Smooth muscle cell (in vitro differentiated cells): ENCODE measurements around the gene CD99. TPM values are rescaled to one million over a fixed set of nuclear protein-coding genes. Genes with fewer than 3 reads are reported as not detected.
A peak's percentile ranks its signal among the peaks of the same experiment; 100 is the strongest.

Source experiments
- DNase-seq: peaks from one replicate; lab custom pipeline; 2025; ENCODE audit not compliant: unreplicated experiment; lab: John Stamatoyannopoulos, UW
- H2AFZ ChIP-seq: fragments of 200-600 bp; sonication (generic); 2 replicates; pipeline ENCODE4 v1.6.0; 2016; ENCODE audit warnings: antibody characterized with exemption, low read depth, mild to moderate bottlenecking
- H3F3A ChIP-seq: fragments of 200-600 bp; sonication (generic); 2 replicates; pipeline ENCODE4 v1.6.0; 2017; ENCODE audit warnings: antibody characterized with exemption, low read depth
- H3K27ac ChIP-seq: fragments of 200-600 bp; sonication (generic); 2 replicates; pipeline ENCODE4 v1.5.1; 2016; ENCODE audit warnings: low read depth, mild to moderate bottlenecking
- H3K27me3 ChIP-seq: fragments of 200-600 bp; sonication (generic); 2 replicates; pipeline ENCODE4 v1.6.1; 2016; ENCODE audit warnings: low read depth, mild to moderate bottlenecking
- H3K36me3 ChIP-seq: fragments of 200-600 bp; sonication (generic); 2 replicates; pipeline ENCODE4 v1.5.1; 2016; ENCODE audit warnings: low read depth
- H3K4me1 ChIP-seq: fragments of 200-600 bp; sonication (generic); 2 replicates; pipeline ENCODE4 v1.5.1; 2016; ENCODE audit warnings: low read depth
- H3K4me2 ChIP-seq: fragments of 200-600 bp; sonication (generic); 2 replicates; pipeline ENCODE4 v1.6.0; 2016; ENCODE audit warnings: mild to moderate bottlenecking
- H3K4me3 ChIP-seq: fragments of 200-600 bp; sonication (generic); 2 replicates; pipeline ENCODE4 v1.5.1; 2016; ENCODE audit warnings: mild to moderate bottlenecking
- H3K79me2 ChIP-seq: fragments of 200-600 bp; sonication (generic); 2 replicates; pipeline ENCODE4 v1.6.0; 2016; ENCODE audit warnings: low read depth, mild to moderate bottlenecking
- H3K9ac ChIP-seq: fragments of 200-600 bp; sonication (generic); 2 replicates; pipeline ENCODE4 v1.6.0; 2016; ENCODE audit warnings: low read depth
- H3K9me3 ChIP-seq: fragments of 200-600 bp; sonication (generic); replicated peaks from 2 replicates; pipeline ENCODE4 v1.5.1; 2016; ENCODE audit warnings: low read depth
- H4K20me1 ChIP-seq: fragments of 200-600 bp; sonication (generic); 2 replicates; pipeline ENCODE4 v1.6.0; 2016; ENCODE audit warnings: low read depth
- WGBS: methylation state at CpG from one replicate; pipeline ENCODE4 v1.1.7; 2016; ENCODE audit warnings: low lambda C conversion rate; 5-methylcytosine and 5-hydroxymethylcytosine counted together
- polyA plus RNA-seq: library from polyadenylated mRNA; unstranded; fragments of >200 nt; fragmentation: Nextera tagmentation; extraction: Ambion mirVana; gene quantifications from 2 replicates; pipeline ENCODE4 v1.2.1, GENCODE V29; 2016
- total RNA-seq: library from RNA; depleted of rRNA; stranded (reverse); fragments of >200 nt; gene quantifications from 2 replicates; pipeline ENCODE4 v1.2.3, GENCODE V29; 2014
- TF ChIP-seq, protein P1 (sequence below): fragments of 200-600 bp; sonication (generic); IDR thresholded peaks from 2 replicates; pipeline ENCODE4 v1.5.1; 2017; ENCODE audit warnings: borderline replicate concordance, mild to moderate bottlenecking, antibody characterized with exemption; ENCODE audit not compliant: insufficient read depth, poor library complexity, severe bottlenecking

Gene CD99
- total and polyA plus RNA-seq, 2 experiments from 2014 or later = 647 to 1,373 TPM

DNA sequence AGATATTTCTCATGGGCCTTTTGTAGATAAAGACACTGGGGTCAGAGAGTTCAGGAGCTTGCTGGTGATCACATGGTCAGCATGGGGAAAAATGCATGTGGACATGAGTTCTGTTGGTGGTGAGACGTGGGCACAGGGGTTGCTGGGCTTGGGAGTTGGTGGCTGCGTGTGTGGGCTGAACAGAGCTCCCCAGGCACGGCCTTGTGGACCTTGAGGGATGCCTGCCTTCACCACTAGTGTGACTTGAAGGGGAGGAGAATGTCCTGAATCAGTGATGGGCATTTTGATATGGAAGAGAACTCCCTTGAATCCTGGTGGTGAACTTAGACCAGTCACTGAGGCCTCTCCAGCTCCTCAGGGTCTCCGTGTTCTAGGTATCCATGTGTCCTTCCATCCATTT lies 8.9 kb downstream of the CD99 start:
- WGBS = 75% methylated on average over 4 of the region's 4 CpGs
- H3K4me1 ChIP-seq = peaks cover 25% of the 10 kb centered on the region

DNA sequence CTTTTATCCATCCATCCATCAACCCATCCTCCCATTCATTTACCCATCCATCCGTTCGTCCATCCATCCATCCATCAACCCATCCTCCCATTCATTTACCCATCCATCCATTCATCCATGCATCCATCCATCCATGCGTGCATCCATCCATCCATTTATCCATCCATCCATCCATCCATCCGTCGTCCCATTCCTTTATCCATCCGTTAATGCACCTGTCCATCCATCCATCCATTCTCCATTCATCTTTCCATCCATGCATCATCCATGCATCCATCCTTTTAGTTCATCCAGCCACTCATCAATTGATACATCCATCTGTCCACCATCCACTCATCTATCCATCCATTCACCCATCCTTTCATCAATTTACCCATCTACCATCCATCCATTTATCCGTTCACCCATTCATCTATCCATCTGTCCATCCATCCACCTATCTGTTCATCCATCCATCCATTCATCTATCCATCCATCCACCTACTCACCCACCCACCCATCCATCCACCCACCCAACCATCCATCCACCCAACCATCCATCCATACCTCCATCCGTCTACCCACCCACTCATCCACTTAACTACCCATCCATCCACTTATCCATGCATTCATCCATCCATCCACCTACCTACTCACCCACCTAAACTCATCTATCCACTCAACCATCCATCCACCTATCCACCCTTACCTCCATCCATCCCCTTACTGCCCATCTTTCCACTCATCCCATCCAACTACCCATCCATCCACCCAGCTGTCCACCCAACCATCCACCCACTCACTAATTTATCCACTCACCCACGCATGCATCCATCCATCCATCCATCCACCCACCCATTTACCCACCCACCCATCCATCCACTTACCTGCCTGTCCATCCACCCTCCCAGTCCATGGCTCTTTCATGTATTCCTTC lies 9.6 kb downstream of the CD99 start:
- no peak overlapping the region for H2AFZ ChIP-seq
- peaks cover 98% of the 10 kb centered on the region for H4K20me1 ChIP-seq
- H3K4me1 ChIP-seq = peaks cover 20% of the 10 kb centered on the region
- H3K4me2 ChIP-seq = no peak overlapping the region
- no peaks in the 10 kb centered on the region for H3K9me3 ChIP-seq
- no peak overlapping the region for H3K9ac ChIP-seq
- TF ChIP-seq, protein P1, sequence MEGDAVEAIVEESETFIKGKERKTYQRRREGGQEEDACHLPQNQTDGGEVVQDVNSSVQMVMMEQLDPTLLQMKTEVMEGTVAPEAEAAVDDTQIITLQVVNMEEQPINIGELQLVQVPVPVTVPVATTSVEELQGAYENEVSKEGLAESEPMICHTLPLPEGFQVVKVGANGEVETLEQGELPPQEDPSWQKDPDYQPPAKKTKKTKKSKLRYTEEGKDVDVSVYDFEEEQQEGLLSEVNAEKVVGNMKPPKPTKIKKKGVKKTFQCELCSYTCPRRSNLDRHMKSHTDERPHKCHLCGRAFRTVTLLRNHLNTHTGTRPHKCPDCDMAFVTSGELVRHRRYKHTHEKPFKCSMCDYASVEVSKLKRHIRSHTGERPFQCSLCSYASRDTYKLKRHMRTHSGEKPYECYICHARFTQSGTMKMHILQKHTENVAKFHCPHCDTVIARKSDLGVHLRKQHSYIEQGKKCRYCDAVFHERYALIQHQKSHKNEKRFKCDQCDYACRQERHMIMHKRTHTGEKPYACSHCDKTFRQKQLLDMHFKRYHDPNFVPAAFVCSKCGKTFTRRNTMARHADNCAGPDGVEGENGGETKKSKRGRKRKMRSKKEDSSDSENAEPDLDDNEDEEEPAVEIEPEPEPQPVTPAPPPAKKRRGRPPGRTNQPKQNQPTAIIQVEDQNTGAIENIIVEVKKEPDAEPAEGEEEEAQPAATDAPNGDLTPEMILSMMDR = no peak
- no peak for DNase-seq
- H3K4me3 ChIP-seq = no peak overlapping the region
- peaks cover 100% of the 10 kb centered on the region for H3K79me2 ChIP-seq
- WGBS = 98% methylated on average over 9 of the region's 9 CpGs
- H3K36me3 ChIP-seq = no peaks in the 10 kb centered on the region
- peaks cover 34% of the 10 kb centered on the region for H3F3A ChIP-seq
- no peaks in the 10 kb centered on the region for H3K27me3 ChIP-seq
- no peak overlapping the region for H3K27ac ChIP-seq

More for the DNA sequence above, 8.9 kb downstream of the CD99 start:
- peaks cover 97% of the 10 kb centered on the region for H4K20me1 ChIP-seq
- H3K9ac ChIP-seq = no peak overlapping the region
- peak overlapping the region; percentile 92 for H3K27ac ChIP-seq
- H3K36me3 ChIP-seq = no peaks in the 10 kb centered on the region
- DNase-seq = no peak
- no peaks in the 10 kb centered on the region for H3K9me3 ChIP-seq
- H3K27me3 ChIP-seq = no peaks in the 10 kb centered on the region
- H2AFZ ChIP-seq = no peak overlapping the region
- no peak overlapping the region for H3K4me2 ChIP-seq
- H3F3A ChIP-seq = peaks cover 34% of the 10 kb centered on the region
- TF ChIP-seq, protein P1 = no peak
- H3K4me3 ChIP-seq = no peak overlapping the region
- H3K79me2 ChIP-seq = peaks cover 100% of the 10 kb centered on the region

DNA sequence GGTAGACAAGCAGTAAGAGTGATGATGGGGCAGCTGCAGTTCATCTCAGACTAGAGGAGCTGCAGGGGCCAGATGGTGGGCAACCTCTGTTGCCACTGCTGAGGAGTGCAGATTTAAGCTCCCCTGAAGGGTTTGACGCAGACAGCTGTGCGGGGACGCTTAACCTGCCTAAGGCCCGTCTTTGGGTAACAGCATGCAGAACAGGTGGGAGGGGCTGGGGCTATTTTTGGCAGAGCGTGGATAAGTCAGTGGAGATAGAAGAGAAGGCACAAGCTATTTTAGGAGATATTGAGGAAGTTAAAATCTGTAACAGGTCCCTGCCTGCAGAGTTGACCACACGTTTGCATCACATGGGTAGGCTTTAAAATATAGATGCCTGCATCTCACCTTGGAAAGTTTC lies 10.5 kb downstream of the CD99 start:
- Histone ChIP-seq H4K20me1 (peaks cover 96% of the 10 kb centered on the region), H3K79me2 (peaks cover 100% of the 10 kb centered on the region), H3K4me1 (peaks cover 16% of the 10 kb centered on the region), H3F3A (peaks cover 33% of the 10 kb centered on the region), H3K9me3 (no peaks in the 10 kb centered on the region), H3K36me3 (no peaks in the 10 kb centered on the region), H3K4me3 (no peak overlapping the region), H2AFZ (no peak overlapping the region), H3K4me2 (no peak overlapping the region), H3K27ac (no peak overlapping the region), H3K9ac (no peak overlapping the region), H3K27me3 (no peaks in the 10 kb centered on the region)
- no peak for DNase-seq
- 72% methylated on average over 6 of the region's 6 CpGs for WGBS
- TF ChIP-seq, protein P1 = no peak
